NT2/D1 (cell line): ENCODE data around the gene C1orf53.

Experiments used
- DNase-seq: peaks from one replicate; pipeline ENCODE4 v3.0.0-alpha.2; 2011; ENCODE audit warnings: low read depth, low spot score
- H3K27me3 ChIP-seq: 2 replicates; pipeline ENCODE4 v1.6.0; 2011; ENCODE audit warnings: mild to moderate bottlenecking; ENCODE audit not compliant: insufficient read length, insufficient read depth
- H3K36me3 ChIP-seq: 2 replicates; pipeline ENCODE4 v1.6.1; 2011; ENCODE audit warnings: mild to moderate bottlenecking, low read length, mixed read lengths; ENCODE audit not compliant: insufficient read depth, insufficient read length
- H3K4me1 ChIP-seq: 2 replicates; pipeline ENCODE4 v1.5.1; 2011; ENCODE audit not compliant: insufficient read depth, insufficient read length
- H3K4me3 ChIP-seq: 2 replicates; pipeline ENCODE4 v1.5.1; 2011; ENCODE audit warnings: low read depth; ENCODE audit not compliant: insufficient read length
- H3K9ac ChIP-seq: 2 replicates; pipeline ENCODE4 v1.6.0; 2011; ENCODE audit warnings: low read depth; ENCODE audit not compliant: insufficient read length
- H3K9me3 ChIP-seq: 2 replicates; pipeline ENCODE4 v1.5.1; 2011; ENCODE audit warnings: mild to moderate bottlenecking, low read length; ENCODE audit not compliant: insufficient read depth
- SUZ12 ChIP-seq: IDR thresholded peaks from 2 replicates; pipeline ENCODE4 v1.6.1; 2011; ENCODE audit not compliant: insufficient read length, insufficient read depth; ENCODE audit errors: extremely low read depth
- YY1 ChIP-seq: IDR thresholded peaks from 2 replicates; pipeline ENCODE4 v1.6.1; 2011; ENCODE audit not compliant: insufficient read length, insufficient read depth
- ZNF274 ChIP-seq: IDR thresholded peaks from 2 replicates; pipeline ENCODE4 v1.6.1; 2011; ENCODE audit warnings: mild to moderate bottlenecking, low read depth, low read length

The C1orf53 gene

GRCh38 chr1:197912739-197913494 is 10.5 kb downstream of the C1orf53 start:
- peak; percentile 24 for TF ChIP-seq SUZ12
- TF ChIP-seq YY1: no peak
- TF ChIP-seq ZNF274: no peak
- Histone ChIP-seq H3K4me1 (peaks cover 31% of the 10 kb centered on the region), H3K9me3 (peaks cover 7% of the 10 kb centered on the region), H3K36me3 (no peaks in the 10 kb centered on the region), H3K4me3 (peak overlapping the region; percentile 22), H3K9ac (no peak overlapping the region), H3K27me3 (peaks cover 100% of the 10 kb centered on the region)
- no peak for DNase-seq

- no peaks in the 10 kb centered on the region for H3K9me3 ChIP-seq
- H3K27me3 ChIP-seq: peaks cover 100% of the 10 kb centered on the region
- DNase-seq: no peak
- peaks cover 33% of the 10 kb centered on the region for H3K4me1 ChIP-seq
- no peaks in the 10 kb centered on the region for H3K36me3 ChIP-seq
- TF ChIP-seq ZNF274 (no peak), YY1 (no peak), SUZ12 (no peak)
- no peak overlapping the region for H3K9ac ChIP-seq
- peak overlapping the region; percentile 22 for H3K4me3 ChIP-seq
These were observed 11.3 kb downstream of the C1orf53 start for GRCh38 chr1:197913495-197914276.

GRCh38 chr1:197914510-197914909 is 12.1 kb downstream of the C1orf53 start:
- H3K27me3 ChIP-seq: peaks cover 100% of the 10 kb centered on the region

GRCh38 chr1:197915260-197915861 is 12.9 kb downstream of the C1orf53 start:
- Histone ChIP-seq H3K4me1 (peaks cover 36% of the 10 kb centered on the region), H3K36me3 (no peaks in the 10 kb centered on the region), H3K27me3 (peaks cover 100% of the 10 kb centered on the region), H3K9ac (no peak overlapping the region), H3K9me3 (no peaks in the 10 kb centered on the region), H3K4me3 (no peak overlapping the region)
- DNase-seq: no peak
- TF ChIP-seq SUZ12 (no peak), YY1 (no peak), ZNF274 (no peak)

More at GRCh38 chr1:197914510-197914909, 12.1 kb downstream of the C1orf53 start:
- Histone ChIP-seq H3K9ac (no peak overlapping the region), H3K4me3 (no peak overlapping the region), H3K4me1 (peaks cover 36% of the 10 kb centered on the region), H3K36me3 (no peaks in the 10 kb centered on the region), H3K9me3 (no peaks in the 10 kb centered on the region)
- TF ChIP-seq YY1 (no peak), ZNF274 (no peak), SUZ12 (no peak)
- no peak for DNase-seq

DNA sequence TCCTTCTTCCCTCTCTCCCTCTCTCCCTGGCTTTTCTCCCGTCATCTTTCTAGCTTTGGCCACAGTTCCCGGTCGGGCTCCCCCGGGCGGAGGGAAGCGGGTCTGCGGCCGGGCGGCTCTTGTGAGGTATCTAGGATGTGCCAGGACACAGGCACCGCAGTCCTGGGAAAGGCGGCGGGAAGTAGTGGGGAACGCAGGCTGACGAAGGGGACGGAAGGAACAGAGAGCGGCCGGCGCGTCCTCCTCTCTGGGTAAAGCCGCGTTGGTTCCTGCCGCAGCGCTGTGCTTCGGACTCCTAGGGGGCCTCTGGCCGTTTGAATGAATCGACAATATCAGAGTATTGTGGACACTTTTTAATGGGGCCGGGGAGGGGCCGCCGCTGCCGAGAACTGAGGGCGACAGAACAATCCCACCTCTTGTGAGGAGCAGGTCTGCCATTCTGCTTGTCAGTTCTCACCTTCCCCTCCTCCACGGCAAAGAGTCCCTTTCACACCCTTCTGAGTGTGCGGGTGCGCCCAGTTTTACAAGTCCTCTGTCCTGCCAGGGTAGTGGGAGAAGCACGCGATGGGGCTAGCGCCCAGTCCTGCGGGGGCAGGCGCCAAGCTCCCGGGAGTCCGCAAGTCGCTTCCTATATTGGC is 13.6 kb downstream of the C1orf53 start:
- peak overlapping the region; percentile 43 for H3K4me3 ChIP-seq
- no peak for TF ChIP-seq YY1
- TF ChIP-seq ZNF274: no peak
- TF ChIP-seq SUZ12: peak; percentile 28
- peak overlapping the region; percentile 37 for H3K9ac ChIP-seq
- DNase-seq: peak; percentile 88
- peaks cover 100% of the 10 kb centered on the region for H3K27me3 ChIP-seq
- no peaks in the 10 kb centered on the region for H3K36me3 ChIP-seq
- H3K9me3 ChIP-seq: no peaks in the 10 kb centered on the region
- peaks cover 31% of the 10 kb centered on the region for H3K4me1 ChIP-seq

DNA sequence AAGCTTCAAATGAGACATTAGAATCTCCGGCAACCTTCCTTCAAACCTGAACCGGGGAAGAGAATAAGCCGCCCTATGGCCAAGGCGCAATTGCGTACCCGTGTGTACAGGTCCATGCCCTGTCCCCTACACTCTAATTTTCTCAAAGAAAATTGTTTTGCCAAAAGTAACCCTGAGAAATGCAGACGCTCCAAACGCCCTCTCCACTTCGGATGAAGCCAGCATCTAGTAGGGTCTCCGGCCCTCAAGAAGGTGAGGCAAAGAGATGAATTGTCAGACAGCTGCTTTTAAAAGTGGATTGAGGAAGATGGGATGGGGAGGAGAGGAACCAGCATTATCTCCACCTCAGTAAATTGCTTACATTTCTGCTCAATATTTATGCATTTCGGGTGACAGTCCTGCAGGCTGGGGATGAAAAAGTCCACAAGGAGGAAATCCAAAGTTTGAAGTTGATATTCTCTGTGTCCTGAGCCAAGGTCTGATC is 14.1 kb downstream of the C1orf53 start:
- Histone ChIP-seq H3K9me3 (no peaks in the 10 kb centered on the region), H3K4me1 (peaks cover 33% of the 10 kb centered on the region), H3K9ac (peak overlapping the region; percentile 37), H3K27me3 (peaks cover 100% of the 10 kb centered on the region), H3K4me3 (peak overlapping the region; percentile 43), H3K36me3 (no peaks in the 10 kb centered on the region)
- no peak for DNase-seq
- TF ChIP-seq SUZ12 (peak; percentile 45), YY1 (no peak)
